GM12891 (cell line): ENCODE measurements around the gene PGC.

Experiments used
- POLR2AphosphoS5 ChIP-seq: IDR thresholded peaks from 2 replicates; pipeline ENCODE4 v1.6.1; 2011; ENCODE audit warnings: low read depth, low read length, control low read depth
- SPI1 ChIP-seq: IDR thresholded peaks from 2 replicates; pipeline ENCODE4 v1.6.1; 2011; ENCODE audit warnings: low read depth, low read length, control low read depth
- TAF1 ChIP-seq: IDR thresholded peaks from 2 replicates; pipeline ENCODE4 v1.6.1; 2011; ENCODE audit warnings: low read depth, low read length, control low read depth

DNA sequence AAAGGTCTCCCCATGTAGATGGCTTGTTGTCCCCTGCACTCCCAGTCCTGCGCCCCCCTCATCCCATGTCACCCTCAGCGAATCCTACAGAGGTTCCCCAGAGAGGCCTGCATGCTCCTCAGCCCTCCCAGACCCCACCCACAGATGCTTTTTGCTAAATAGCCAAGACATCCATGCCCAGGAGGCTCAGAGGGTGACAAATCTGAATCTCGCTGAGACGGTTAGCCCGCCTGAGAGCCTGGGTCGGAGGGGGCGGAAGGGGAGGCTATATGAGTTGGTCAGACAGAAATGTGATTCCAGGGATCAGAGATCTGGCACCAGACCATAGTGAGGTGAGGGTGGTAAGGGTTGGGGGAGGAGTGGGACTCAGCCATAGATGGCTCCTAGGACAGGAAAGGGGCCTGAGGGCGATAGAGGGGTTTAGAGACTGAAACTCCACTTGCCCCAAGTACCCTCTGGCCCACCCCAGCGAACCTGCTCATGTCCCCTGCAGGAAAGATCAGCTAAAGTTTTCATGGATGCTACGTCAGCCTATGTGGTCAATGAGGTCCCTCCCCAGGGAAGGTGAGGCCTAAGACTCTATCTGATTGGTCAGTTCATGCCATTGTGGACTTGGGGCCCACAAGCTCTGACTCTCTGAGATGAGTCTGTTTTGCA, 45.0 kb downstream of the PGC start:
- TF ChIP-seq SPI1, result no peak
- TF ChIP-seq POLR2AphosphoS5, result no peak
- no peak for TF ChIP-seq TAF1
